Activated CD4-positive, alpha-beta T cell treated with anti-CD3 and anti-CD28 coated beads for 36 hours (primary cell): ENCODE data around the gene KHDC1L. TPM values are rescaled to one million over a fixed set of nuclear protein-coding genes. Genes with fewer than 3 reads are reported as not detected.

Source experiments
- total RNA-seq, 2 experiments: library from RNA; stranded (reverse); gene quantifications; one replicate each; pipeline ENCODE4 v1.2.3, GENCODE V29; 2021

The KHDC1L gene
- total RNA-seq, 2 experiments from 2014 or later = not detected

Other genes with a start within 250 kb of the KHDC1L start
- 1 to 10 TPM; 2.8 to 4.2 TPM for gene KHDC1, start 37.7 kb upstream of the KHDC1L start, total RNA-seq
- gene DPPA5, start 128.8 kb upstream of the KHDC1L start, total RNA-seq = not detected
- not detected for gene KHDC3L, start 137.2 kb upstream of the KHDC1L start, total RNA-seq
- under 1 TPM; 0.55 to 0.86 TPM for gene OOEP, start 144.4 kb upstream of the KHDC1L start, total RNA-seq
- gene DDX43, start 169.3 kb upstream of the KHDC1L start, total RNA-seq = under 1 TPM; 0.51 to 0.66 TPM
- gene CGAS, start 226.8 kb upstream of the KHDC1L start, total RNA-seq = 10 to 100 TPM; 22.2 to 24.1 TPM
- 10 to 100 TPM; 45.0 to 49.7 TPM for gene MTO1, start 236.2 kb upstream of the KHDC1L start, total RNA-seq